Measurements from ENCODE around the gene PDE6H.

Gene PDE6H

GRCh38 chr12:14972816-14973215 is at the start of gene PDE6H:
Gene PDE6H (plus strand): TSS chr12:14973042. CDS start chr12:14978013, 4,971 bp downstream.
- DNase-seq, result no peak

- DNase-seq, result no peak
Measured at GRCh38 chr12:14923944-14924343, 48.9 kb upstream of the PDE6H start.

DNA sequence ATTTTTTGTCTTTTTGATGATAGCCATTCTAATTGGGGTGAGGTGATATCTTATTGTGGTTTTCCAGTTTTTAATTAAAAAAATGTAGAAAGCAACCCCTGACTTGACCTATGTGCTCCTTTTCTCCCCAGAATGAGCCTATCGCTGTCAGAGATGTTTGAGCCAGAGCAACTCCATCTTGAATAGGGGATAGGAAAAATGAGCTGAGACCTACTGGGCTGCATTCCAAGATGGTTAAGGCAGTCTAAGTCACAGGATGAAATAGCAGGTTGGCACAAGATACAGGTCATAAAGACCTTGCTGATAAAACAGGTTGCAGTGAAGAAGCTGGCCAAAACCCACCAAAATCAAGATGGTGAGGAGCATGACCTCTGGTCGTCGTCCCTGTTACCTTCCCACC is 48.3 kb upstream of the PDE6H start:
- no peak for DNase-seq

DNA sequence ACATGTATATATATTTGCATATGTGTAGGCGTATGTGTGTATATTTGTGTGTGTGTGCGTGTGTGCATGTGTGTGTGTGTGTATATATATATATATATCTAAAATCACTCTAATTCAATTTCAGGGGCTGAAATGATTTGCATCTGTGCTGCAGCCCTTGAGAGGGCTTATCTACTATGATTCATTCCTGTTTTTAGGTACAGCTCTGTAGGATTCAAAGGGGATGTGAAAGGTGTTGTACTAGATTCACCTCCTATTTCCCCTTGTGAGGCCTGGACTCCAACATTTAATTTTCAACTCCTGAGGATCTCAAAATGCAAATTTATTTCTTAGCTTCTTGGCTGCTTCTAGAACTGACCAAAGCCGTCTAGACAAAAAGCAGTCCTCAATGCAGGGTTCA is 45.6 kb upstream of the PDE6H start:
- no peak for DNase-seq

DNA sequence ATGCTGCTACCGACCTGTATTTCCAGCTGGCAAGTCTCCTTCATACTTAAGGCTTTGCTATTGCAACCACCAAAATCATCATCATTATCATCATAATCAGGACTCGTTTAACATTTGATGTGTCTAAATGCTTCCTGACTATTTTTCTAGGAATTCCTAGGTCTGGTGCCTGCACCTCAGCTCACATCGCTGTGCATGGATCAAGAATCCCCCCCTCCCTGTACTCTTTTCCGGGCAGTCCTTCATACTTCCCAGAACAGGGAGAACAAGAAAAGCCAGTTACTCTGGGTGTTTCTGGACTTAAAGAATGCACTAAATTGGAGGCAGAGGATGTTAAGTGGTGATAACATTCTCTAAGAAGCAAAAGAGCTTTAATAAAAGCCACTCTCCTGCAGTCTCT is 43.9 kb upstream of the PDE6H start:
- DNase-seq, result peak; percentile 12

- no peak for DNase-seq
Measured at GRCh38 chr12:14930299-14930698, 42.5 kb upstream of the PDE6H start.

DNA sequence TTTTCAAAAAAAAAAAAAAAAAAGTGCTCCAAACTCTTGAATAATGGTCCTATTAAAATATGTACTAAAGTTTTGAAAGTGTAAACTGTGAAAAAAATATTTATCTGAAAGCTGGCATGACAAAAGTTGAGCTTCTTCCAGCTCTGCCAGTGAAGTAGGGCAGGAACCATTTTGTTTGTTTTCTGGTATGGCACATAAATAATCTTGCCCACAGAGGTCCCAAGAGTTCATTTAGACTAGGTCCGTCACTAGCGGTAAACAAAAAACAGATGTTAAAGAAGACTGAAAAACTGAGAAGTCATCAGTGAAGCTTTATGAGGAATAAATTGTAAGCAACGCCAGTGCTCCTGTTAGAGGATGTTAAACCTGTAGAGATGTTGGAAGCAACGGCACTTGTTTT is 41.5 kb upstream of the PDE6H start:
- no peak for DNase-seq

DNA sequence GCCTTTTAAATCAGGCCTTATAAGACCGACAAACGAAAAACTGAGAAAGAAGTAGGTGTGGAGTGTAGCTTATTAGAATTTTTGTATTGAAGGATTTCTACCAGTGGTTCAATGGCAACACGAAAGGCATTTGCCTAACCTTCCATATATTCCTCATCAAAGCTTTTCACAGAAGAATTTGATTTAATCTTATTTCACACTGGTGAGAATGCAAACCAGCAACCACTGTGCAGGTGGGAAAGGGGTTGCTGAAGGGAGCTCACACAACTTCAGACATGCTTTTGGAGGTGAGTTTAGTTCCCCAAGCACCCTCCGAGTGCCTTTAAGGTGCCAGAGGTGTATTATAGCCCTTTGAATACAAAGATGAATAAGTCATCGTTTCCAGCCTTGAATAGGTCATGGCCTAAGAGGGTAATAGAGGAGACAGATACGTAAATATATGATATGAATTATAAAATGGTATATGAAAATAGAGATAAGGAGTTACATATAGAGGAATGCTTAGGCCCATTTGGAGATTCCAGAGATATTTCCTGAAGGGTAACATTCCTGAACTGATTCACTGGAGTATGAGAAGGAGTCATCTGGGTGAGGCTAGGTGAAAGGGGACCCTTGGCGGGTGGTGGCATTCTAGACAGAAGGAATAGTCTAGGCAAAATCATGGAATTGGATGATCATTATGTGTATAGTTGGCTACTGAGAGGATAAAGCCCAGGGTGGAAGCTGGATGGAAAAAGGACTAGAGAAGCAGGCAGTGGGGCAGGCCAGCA is 40.9 kb upstream of the PDE6H start:
- DNase-seq, result no peak

- no peak for DNase-seq
Measured at GRCh38 chr12:14934511-14934910, 38.3 kb upstream of the PDE6H start.

GRCh38 chr12:14935031-14935430 is 37.8 kb upstream of the PDE6H start:
- no peak for DNase-seq

DNA sequence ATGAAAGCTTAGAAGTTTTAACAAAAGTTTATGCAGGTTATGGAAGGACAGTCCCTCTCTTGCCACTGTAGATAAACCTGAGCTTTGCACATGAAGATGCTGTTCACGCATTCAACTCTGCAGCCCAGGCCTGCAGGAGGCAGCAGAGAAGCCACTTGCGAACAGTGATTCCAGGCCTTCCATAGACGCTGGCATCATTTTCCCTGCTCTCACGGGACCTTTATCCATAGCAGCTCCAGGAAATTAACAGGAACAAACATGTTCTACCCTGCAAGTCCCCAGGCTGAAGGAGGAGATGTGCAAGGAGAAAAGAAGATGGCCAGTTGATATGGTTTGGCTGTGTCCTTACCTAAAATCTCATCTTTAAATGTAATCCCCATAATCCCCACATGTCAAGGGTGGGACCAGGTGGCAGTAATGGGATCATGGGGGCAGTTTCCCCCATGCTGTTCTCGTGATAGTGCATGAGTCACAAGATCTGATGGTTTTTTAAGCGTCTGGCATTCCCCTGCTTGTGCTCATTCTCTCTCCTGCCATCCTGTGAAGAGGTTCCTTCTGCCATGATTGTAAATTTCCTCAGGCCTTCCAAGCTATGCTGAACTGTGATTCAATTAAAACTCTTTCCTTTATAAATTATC is 36.5 kb upstream of the PDE6H start:
- DNase-seq, result no peak

GRCh38 chr12:14937014-14937413 is 35.8 kb upstream of the PDE6H start:
- no peak for DNase-seq

- DNase-seq, result no peak
Measured at GRCh38 chr12:14937689-14938088, 35.2 kb upstream of the PDE6H start.

DNA sequence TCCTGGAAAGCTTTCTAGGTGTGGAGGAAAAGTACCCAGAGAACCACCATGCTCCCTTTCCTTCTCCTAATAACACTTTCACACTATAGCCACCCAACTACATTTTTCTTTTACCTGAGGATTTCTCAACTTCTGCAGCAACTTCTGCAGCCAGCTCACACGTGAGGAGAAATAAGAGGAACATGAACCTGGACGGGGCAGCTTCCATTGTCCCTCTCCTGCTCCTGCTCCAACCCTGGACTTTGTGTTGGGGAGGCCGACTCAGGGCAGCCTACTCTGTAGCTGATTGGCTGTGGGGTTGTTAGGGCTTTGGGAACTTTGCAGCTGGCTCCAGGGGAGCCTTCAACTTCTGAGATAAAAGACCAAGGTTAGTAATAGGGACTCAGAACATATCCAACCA is 34.5 kb upstream of the PDE6H start, which contains the start of gene ERP27:
Gene ERP27, minus strand, starts transcription at position 237 of the 400 bp plus-strand sequence. Its CDS starts 29 bp downstream, at position 208.
- no peak for DNase-seq

- no peak for DNase-seq
Measured at GRCh38 chr12:14941369-14941768, 31.5 kb upstream of the PDE6H start.

GRCh38 chr12:14942196-14942931 is 30.5 kb upstream of the PDE6H start:
- DNase-seq, result no peak

DNA sequence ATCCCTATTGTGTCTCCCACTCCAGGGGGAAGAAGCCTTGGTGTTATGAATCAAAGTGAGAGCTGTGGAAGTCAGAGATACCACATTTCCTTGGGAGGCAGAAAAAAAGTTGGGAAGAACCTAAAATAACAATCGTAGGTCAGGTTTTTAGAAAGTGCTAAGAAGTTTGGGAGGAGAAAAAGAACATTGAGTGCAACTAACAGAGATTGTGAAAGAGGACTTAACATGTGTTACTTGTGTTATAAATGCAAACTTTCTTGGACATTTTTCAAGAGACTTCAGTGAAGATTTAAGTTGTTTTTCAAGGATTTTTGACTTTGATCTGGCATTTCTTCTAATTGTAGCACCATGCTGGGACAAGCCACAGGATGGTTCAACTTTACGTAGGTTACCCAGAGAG is 26.7 kb upstream of the PDE6H start:
- no peak for DNase-seq

DNA sequence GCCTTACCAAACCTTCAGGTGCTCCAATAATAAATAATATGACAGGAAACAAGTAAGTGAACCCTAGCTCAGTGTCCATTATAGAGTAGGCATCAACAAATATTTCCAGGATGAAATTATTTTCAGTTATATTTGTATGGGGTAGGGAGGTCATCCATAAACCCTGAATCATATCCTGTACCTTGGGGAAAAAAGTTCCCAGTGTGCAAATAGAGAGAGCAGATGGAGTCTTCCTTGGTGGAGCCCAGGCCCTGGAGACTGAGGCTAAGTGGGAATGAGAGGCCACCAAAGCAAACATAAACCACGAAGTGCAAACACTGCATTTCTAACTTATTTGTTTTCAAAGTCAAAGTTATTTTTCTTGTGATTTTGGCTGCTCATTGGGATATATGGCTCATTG is 26.0 kb upstream of the PDE6H start:
- DNase-seq, result no peak

DNA sequence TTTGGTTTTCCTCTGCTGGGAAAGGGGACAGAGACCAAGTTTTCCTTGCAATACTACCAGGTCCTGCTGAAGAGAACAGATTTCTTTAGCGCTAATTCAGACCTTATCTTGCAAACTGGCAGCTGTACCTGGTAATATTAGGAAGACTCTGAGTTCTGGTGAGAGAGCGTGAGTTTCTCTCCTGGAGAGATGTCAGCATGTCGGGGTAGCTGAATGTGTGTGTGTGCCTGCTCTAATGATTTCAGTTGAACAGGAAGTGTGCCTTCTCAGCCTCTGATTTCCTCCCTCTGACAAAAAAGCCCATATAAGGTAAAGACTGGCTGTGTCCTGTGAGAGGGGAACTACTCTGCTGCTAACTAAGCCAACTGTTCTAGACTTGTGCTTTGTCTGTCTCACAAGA is 24.2 kb upstream of the PDE6H start:
- DNase-seq, result no peak

DNA sequence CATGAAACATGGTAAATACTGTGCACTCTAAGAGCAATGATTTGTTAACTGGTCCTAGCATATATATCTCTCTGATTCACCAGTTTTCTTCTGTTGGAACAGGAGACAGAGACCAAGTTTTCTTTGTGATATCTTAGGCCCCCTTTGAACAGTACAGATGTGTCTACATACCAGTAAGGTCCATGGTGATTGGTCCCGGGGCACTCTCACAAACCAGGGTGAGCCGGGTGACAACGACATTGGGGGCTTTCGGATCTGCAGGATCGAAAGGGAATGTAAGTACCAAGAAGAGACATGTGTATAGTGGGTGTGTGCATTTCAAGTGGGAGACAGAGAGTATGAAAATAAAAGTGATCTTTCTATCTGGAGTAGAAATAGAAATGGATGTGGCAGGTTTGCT is 23.2 kb upstream of the PDE6H start:
- no peak for DNase-seq

DNA sequence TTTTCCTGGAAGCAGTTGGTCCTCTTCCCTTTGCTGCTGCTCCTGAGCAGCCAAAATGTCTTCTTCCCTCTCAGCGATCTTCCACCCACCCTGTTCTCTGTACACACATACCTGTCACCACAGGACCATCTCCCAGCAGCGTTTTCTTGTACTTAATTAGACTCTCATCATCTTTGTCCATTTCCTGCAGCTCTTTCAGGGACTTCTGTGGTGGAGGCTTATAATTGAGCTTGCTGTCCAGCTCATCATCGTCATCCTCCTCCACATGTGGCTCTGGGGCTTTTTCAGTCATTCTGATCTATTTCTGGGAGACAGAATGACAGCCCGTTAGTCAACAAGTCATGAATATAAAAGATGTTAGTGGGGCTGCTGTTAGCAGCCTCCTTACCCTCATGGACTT is 22.4 kb upstream of the PDE6H start:
- DNase-seq, result no peak

DNA sequence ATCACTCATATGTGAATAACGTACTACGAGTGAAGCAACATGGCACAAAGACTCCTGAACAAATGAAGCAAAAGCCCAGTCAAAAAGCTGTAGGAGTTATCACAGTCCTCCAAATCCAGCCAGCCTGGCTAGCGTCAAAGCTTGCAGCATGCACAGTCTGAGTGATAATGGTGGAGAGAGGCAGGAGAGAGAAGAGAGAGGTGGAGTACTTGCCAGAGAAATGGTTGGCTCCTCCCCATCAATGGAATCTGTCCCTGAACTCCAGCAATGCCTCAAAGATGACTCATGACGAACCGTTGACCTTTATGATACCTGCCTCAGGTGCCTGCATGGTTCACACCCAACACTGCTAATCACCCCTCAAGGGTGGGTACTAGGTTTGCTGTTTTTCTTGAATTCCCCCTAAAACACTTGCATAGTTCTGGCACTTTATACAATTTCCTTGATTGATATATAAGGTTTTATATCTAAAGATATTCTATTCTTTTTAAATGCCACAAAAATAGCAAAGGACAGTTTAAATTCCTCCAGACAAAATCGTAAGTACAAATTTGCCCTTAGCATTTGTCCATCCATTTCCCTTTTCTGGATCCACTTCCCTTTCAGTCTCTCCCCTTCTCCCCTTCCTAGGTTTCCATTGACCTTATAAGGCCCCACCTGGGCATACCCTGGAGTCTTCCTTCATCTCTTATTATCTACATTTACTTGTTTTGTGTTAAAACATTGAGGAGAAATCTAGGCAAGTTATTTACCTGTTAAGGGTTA is 21.7 kb upstream of the PDE6H start:
- no peak for DNase-seq

- no peak for DNase-seq
Measured at GRCh38 chr12:14951851-14952250, 21.0 kb upstream of the PDE6H start.

Measured in retina (tissue), 1 donor.